Gastroesophageal sphincter (tissue), 3 donors: ENCODE results near the gene SCAND1.

ENCODE experiments used
- CTCF ChIP-seq, 4 experiments: fragments of 200-600 bp in 2 of 4; fragments of 450-650 bp in 2 of 4; sonication (generic) in 1 of 4; IDR thresholded peaks; one replicate each; pipeline ENCODE4 v1.5.1; 2017 to 2019; ENCODE audit warnings: antibody characterized with exemption in 4 of 4, mild to moderate bottlenecking in 2 of 4, moderate library complexity in 2 of 4
- POLR2A ChIP-seq, 2 donors: fragments of 450-650 bp; IDR thresholded peaks; one replicate each; pipeline ENCODE4 v1.6.1; 2017; ENCODE audit warnings: antibody characterized with exemption in 2 of 2, mild to moderate bottlenecking in 2 of 2, moderate library complexity in 1 of 2
- POLR2AphosphoS5 ChIP-seq: sonication (generic); formaldehyde crosslinking; IDR thresholded peaks from one replicate; pipeline ENCODE4 v1.6.1; 2017; ENCODE audit warnings: antibody characterized with exemption

DNA sequence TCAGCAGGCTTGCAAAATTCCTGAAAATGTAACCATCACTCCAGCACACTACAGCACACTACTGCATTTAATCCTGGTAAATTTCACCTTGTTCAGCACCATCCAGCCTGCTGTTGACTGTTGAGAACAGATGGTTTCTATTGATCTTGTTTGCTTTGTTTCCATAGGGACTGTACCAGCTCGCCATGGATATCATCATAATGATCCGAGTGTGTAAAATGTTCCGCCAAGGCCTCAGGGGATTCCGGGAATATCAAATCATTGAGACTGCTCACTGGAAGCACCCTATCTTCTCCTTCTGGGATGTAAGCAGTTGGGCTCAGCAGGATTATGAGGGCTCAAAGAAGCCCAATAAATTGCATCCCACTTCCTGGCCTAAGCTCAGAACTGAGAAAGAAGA, 18.2 kb upstream of the SCAND1 start:
- TF ChIP-seq CTCF (IDR thresholded peaks at IDR 0.05) (no peak), POLR2AphosphoS5 (no peak), POLR2A (IDR thresholded peaks at IDR 0.05) (no peak)
